Measurements from ENCODE around the gene RSKR.
A peak's percentile ranks its signal among the peaks of the same experiment; 100 is the strongest.
"Not testable (repeated sequence)": the region's sequence is repeated elsewhere in the genome, so short reads cannot be mapped to it uniquely, and the experiment has no call there.

RSKR gene

GRCh38 chr17:28622186-28622585 lies 8.2 kb upstream of the RSKR start:
- DNase-seq (ENCODE audit: low spot score): no peak

- DNase-seq (ENCODE audit: low spot score): no peak
Measured at GRCh38 chr17:28620010-28620409, 6.0 kb upstream of the RSKR start.

GRCh38 chr17:28618464-28618863 lies 4.5 kb upstream of the RSKR start:
- no peak for DNase-seq (ENCODE audit: low spot score)

- DNase-seq (ENCODE audit: low spot score): no peak
Measured at GRCh38 chr17:28616281-28616680, 2.3 kb upstream of the RSKR start.

- no peak for DNase-seq (ENCODE audit: low spot score)
Measured at GRCh38 chr17:28615260-28615940, 1.4 kb upstream of the RSKR start.

GRCh38 chr17:28612936-28613872 lies 781 bp downstream of the RSKR start:
- DNase-seq (ENCODE audit: low spot score): no peak

- DNase-seq (ENCODE audit: low spot score): no peak
Measured at GRCh38 chr17:28612531-28612930, 1.5 kb downstream of the RSKR start.

- no peak for DNase-seq (ENCODE audit: low spot score)
Measured at GRCh38 chr17:28610376-28610775, 3.6 kb downstream of the RSKR start.

GRCh38 chr17:28604031-28604430 lies 10.0 kb downstream of the RSKR start:
- DNase-seq (ENCODE audit: low spot score): not testable (repeated sequence)

GRCh38 chr17:28599311-28600184 lies 14.4 kb downstream of the RSKR start:
- DNase-seq (ENCODE audit: low spot score): no peak

GRCh38 chr17:28598799-28599310 lies 15.1 kb downstream of the RSKR start, which contains the start of gene SPAG5:
TSS of gene SPAG5 (minus strand) at chr17:28599025. CDS start at chr17:28598946, 79 bp downstream.
- peak; percentile 86 for DNase-seq (ENCODE audit: low spot score)

GRCh38 chr17:28598389-28598788 lies 15.6 kb downstream of the RSKR start:
- no peak for DNase-seq (ENCODE audit: low spot score)

- no peak for DNase-seq (ENCODE audit: low spot score)
Measured at GRCh38 chr17:28597606-28598383, 16.2 kb downstream of the RSKR start.

GRCh38 chr17:28592260-28592659 lies 21.7 kb downstream of the RSKR start:
- no peak for DNase-seq (ENCODE audit: low spot score)

- DNase-seq (ENCODE audit: low spot score): no peak
Measured at GRCh38 chr17:28585851-28586250, 28.1 kb downstream of the RSKR start.

GRCh38 chr17:28584434-28584833 lies 29.6 kb downstream of the RSKR start:
- DNase-seq (ENCODE audit: low spot score): no peak

GRCh38 chr17:28582513-28582912 lies 31.5 kb downstream of the RSKR start:
- DNase-seq (ENCODE audit: low spot score): no peak

- DNase-seq (ENCODE audit: low spot score): no peak
Measured at GRCh38 chr17:28580959-28581358, 33.0 kb downstream of the RSKR start.

- no peak for DNase-seq (ENCODE audit: low spot score)
Measured at GRCh38 chr17:28579526-28579925, 34.5 kb downstream of the RSKR start.

- no peak for DNase-seq (ENCODE audit: low spot score)
Measured at GRCh38 chr17:28578246-28579195, 35.5 kb downstream of the RSKR start.
